Ammon's horn (tissue), 1 donor: ENCODE measurements around the gene CA7.

ENCODE experiments used
- DNase-seq: peaks from one replicate; pipeline ENCODE4 v3.0.0-alpha.2; 2016; ENCODE audit warnings: low spot score

Gene CA7

DNA sequence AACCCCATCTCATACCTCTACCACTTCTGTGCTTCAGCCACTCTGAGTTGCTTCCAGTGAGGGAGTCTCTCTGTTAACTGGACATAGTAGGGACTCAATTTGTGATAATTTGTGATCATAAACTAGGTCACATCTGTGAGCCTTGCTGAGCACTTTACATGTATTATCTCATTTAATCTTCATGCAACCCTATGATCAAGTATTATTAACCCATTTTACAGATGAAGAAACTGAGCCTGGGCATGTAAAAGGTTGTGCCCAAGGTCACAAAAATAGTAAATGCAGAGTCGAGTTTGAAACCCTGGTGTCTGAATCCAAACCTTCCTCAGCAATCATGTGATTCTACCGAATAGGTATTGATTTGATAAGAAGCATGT, 54.7 kb downstream of the CA7 start:
- no peak for DNase-seq

DNA sequence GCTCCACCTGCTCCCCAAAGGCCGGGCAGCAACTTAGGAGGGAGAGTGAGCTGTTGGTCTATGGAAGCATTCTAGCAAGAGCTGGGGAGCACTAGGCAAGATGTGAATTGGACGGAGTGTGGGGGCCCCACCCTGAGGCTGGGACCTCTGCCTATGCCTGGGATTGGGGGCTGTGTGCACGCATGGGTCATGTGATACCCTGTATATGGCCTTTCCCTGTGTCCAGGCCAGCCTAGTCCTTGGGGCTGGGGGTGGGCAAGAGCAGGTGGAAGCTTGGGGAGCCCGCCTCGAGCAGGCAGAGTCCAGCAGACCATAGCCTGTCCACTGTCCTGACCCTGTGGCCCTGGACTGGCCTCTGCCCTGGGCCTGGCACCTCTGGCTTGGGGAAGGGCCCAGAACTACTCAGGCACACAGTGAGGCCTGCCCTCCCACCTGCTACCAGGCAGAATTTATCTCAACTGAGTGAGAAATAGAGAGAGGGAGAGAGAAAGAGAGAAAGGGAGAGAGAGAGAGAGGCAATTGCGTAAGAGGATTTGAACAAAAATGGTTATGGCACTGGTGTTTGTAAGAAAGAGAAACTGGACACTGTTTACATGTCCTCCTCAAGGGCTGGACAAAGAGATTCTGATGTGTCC, 55.2 kb downstream of the CA7 start:
- no peak for DNase-seq

- no peak for DNase-seq
Measured at GRCh38 chr16:66899945-66900710, 55.9 kb downstream of the CA7 start.

DNA sequence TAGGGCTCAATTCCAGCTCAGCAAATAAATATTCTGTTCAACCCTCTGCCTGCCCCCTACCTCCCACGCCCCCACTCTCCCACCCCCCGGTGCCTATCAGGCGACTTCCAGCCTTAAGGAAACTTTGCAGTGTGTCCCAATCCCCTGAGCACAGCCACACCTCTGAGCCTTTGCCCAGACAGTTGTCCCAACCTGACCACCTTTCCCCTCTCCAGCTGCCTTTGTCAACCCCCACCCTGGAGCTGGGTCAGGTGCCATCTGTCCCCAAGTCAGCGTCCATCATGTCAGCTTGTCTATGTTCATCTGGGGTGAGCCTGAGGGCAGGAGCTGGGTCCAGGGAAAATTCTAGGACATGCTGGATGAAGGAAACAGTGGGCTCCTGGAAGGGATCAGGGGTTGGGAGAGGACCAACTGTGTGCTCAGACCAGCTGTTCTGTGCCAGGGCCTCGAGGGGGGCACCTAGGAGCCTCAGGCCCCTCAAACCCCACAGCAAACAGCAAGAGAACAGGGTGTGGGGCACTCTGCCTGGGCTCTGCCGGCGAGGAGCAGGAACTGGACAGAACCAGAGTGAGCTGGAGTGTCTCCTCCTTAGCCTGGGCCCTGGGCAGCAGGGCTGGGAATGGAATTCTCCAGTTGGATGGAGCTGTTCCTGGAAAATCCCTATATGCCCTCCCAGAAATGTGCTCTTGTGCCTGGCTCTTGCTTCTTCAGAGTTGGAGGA, 56.7 kb downstream of the CA7 start:
- no peak for DNase-seq

DNA sequence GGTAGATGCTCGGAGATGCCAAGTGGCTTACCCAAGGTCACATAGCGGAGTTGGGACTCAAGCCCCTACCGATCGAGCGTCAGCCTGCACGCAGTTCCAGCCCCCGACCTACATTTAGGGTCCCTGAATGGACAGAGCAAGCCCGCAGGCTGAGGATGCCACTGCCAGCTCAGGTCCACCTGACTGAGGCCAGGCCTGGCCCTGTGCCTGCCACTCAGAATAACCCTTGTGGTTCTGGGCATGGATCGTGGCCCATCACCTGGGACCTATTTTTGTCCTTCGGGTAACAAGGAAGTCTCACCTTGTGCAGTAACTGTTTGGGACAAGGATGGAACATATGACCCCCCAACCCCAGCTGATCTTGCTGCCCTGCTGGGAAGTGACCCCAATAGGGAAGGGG, 57.4 kb downstream of the CA7 start:
- DNase-seq, result no peak

- DNase-seq, result no peak
Measured at GRCh38 chr16:66902648-66903543, 58.7 kb downstream of the CA7 start.
